Subcutaneous adipose tissue (tissue), 4 donors: ENCODE measurements around the gene SLC25A12. TPM values are rescaled to one million over a fixed set of nuclear protein-coding genes. Genes with fewer than 3 reads are reported as not detected.

ENCODE experiments used
- CTCF ChIP-seq: fragments of 450-650 bp; IDR thresholded peaks from one replicate; pipeline ENCODE4 v1.5.1; 2016; ENCODE audit warnings: low read depth, mild to moderate bottlenecking, control low read depth, antibody characterized with exemption, moderate library complexity
- total RNA-seq, 4 donors: library from RNA; depleted of rRNA; stranded (reverse); fragments of >200 nt; gene quantifications; one replicate each; pipeline ENCODE4 v1.1.0, GENCODE V29; 2016

SLC25A12 gene
- total RNA-seq, 4 donors from 2014 or later = 12.4 to 24.0 (median 14.6) TPM

DNA sequence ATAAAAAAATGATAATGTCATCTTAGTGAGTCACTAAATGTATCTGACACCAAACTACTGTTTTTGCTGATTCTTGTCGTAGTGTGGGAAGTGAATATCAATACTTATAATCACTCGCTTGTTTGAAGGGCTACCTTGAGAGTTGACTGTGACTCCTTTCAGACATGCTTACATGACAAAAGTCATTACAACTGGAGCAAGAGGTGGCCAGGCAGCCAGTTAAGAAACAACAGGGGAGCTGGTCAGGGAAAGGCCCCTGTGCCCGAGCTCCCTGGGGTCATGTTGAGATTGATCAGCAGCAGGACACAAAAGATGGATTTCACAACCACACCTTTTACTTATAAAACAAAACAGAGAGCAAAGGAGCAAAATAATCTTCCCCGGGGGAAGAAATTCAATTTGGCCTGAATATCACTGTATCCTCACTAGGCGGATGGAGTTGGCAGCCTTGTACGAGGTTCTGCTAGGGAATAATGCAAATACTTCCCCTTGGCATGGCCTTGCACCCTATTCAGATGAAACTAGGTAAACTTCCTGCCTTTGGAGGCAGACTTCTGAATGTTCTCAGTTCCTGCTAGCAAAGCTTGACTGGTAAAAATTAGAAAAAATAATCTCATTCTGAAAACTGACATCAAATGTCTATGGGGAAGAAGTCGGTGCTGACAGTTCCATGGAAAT is 105.6 kb downstream of the SLC25A12 start:
- no peak for TF ChIP-seq CTCF

DNA sequence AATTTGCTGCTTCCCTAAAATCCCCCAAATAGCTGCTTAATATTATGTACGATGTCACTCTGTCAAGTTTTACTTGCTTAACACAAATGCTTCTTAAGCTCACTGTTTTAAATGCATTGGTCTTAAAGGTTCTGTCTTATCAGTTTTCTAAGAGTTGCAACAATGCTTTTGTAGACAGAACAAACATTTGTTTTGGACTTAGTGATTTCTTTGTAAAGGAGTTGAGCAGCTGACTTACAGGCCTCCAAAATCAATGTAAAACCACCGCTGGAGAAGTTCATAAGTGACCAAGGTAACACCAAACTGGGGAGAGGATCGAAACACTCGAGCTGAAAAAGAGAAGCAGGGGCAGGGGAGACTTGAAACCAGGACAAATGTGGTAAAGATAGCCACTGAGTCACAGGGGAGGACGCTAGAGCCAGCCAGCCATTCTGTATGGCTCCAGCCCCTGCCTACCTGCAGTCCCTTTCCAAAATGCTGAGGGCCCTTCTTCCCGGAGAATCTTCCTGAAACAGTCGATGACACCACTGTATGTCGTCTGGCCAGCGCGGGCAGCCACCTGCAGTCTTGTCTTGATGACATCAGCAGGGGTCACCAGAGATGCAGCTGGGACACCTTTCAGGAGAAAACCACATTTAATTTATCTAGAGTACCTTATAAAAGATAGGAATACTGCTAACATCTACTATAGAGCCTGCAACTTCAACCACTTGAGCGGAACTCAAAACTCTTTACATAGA is 106.5 kb downstream of the SLC25A12 start:
- TF ChIP-seq CTCF = no peak

DNA sequence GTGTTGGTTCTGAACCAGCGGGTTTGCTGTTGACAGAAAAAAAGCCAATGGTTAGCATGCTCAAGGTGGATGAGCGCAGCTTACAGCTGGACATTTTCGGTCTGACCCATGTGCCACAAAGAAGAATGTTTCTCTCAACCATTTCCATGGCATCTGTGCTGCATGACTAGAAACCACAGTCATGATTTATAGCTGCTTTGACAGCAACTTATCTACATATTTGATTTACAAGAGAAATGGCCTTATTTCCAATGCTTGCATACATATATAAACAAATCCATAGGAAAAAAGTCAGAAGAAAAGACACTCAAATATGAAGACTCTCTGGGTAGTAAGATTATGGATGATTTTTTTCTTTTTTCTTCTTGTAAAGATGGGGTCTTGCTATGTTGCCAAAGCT is 108.6 kb downstream of the SLC25A12 start:
- TF ChIP-seq CTCF = no peak

- no peak for TF ChIP-seq CTCF
These were observed 115.5 kb downstream of the SLC25A12 start for GRCh38 chr2:171778515-171778914.

DNA sequence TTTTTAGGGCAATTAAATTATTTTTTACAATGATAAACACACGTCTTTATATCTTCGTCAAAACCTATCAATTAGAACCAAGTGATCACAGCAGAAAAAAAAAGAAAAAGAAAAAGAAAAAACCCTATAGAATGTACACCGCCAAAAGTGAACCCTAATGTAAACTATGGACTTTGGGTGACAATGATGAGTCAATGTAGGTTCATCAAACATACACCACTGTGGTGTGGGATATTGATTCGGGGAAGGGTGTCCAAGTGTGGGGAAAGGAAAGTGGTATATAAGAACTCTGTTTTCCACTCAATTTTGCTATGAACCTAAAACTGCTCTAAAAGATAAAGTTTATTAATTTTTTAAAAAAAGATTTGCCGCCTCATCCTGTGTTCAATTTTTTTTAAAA is 121.7 kb downstream of the SLC25A12 start:
- TF ChIP-seq CTCF = no peak

GRCh38 chr2:171771463-171771862 is 122.6 kb downstream of the SLC25A12 start:
- TF ChIP-seq CTCF = no peak

DNA sequence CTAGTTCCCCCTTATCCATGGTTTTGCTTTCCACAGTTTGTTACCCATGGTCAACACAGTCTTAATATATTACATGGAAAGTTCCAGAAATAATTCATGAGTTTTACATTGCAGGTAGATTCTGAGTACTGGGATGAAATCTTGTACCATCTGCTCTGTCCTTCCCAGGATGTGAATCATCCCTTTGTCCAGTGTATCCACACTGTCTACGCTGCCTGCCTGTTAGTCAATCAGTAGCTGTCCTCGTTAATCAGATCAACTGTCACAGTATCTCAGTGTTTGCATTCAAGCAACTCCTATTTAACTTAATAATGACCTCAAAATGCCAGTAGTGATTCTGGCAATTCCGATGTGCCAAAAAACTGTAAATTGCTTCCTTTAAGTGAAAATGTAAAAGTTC is 130.4 kb downstream of the SLC25A12 start:
- TF ChIP-seq CTCF = no peak
